GM19240 (cell line): ENCODE results near the gene TJAP1.

ENCODE experiments used
- DNase-seq: peaks from one replicate; pipeline ENCODE4 v3.0.0; 2011; ENCODE audit warnings: low spot score; ENCODE audit not compliant: insufficient read length

The TJAP1 gene

GRCh38 chr6:43477235-43478007 is at the start of gene TJAP1:
Gene TJAP1 (plus strand): TSS chr6:43477570. CDS start chr6:43499002, 21,432 bp downstream.
- DNase-seq, result peak; percentile 90

- DNase-seq, result no peak
Measured at GRCh38 chr6:43428112-43428570, 49.2 kb upstream of the TJAP1 start.

- no peak for DNase-seq
Measured at GRCh38 chr6:43428874-43429273, 48.5 kb upstream of the TJAP1 start.

- no peak for DNase-seq
Measured at GRCh38 chr6:43432009-43432945, 45.1 kb upstream of the TJAP1 start.

- DNase-seq, result no peak
Measured at GRCh38 chr6:43433148-43433547, 44.2 kb upstream of the TJAP1 start.

- DNase-seq, result no peak
Measured at GRCh38 chr6:43434001-43434840, 43.1 kb upstream of the TJAP1 start.

- DNase-seq, result no peak
Measured at GRCh38 chr6:43434943-43435342, 42.4 kb upstream of the TJAP1 start.

GRCh38 chr6:43435682-43436437 is 41.5 kb upstream of the TJAP1 start:
- no peak for DNase-seq

- DNase-seq, result no peak
Measured at GRCh38 chr6:43436577-43437282, 40.6 kb upstream of the TJAP1 start.

GRCh38 chr6:43437700-43438099 is 39.7 kb upstream of the TJAP1 start:
- no peak for DNase-seq

GRCh38 chr6:43442935-43443334 is 34.4 kb upstream of the TJAP1 start:
- DNase-seq, result no peak

- no peak for DNase-seq
Measured at GRCh38 chr6:43444036-43444435, 33.3 kb upstream of the TJAP1 start.

GRCh38 chr6:43444582-43444981 is 32.8 kb upstream of the TJAP1 start:
- no peak for DNase-seq

GRCh38 chr6:43445576-43445975 is 31.8 kb upstream of the TJAP1 start:
- DNase-seq, result no peak

GRCh38 chr6:43447604-43448003 is 29.8 kb upstream of the TJAP1 start:
- no peak for DNase-seq

- DNase-seq, result no peak
Measured at GRCh38 chr6:43448916-43449315, 28.5 kb upstream of the TJAP1 start.

- DNase-seq, result no peak
Measured at GRCh38 chr6:43450699-43451131, 26.7 kb upstream of the TJAP1 start.

- DNase-seq, result no peak
Measured at GRCh38 chr6:43451348-43451747, 26.0 kb upstream of the TJAP1 start.

- no peak for DNase-seq
Measured at GRCh38 chr6:43451939-43452338, 25.4 kb upstream of the TJAP1 start.

GRCh38 chr6:43452896-43453295 is 24.5 kb upstream of the TJAP1 start:
- no peak for DNase-seq
